K562 (cell line): Measurements from ENCODE around the gene PMEPA1. TPM values are rescaled to one million over a fixed set of nuclear protein-coding genes. Genes with fewer than 3 reads are reported as not detected.

Experiments used
- ATAC-seq: fragments of 200-7000 bp; cut with Tn5 transposase; 3 replicates; pipeline ENCODE4 v1.9.1; 2020; ENCODE audit warnings: moderate library complexity
- BruUV-seq: library from RNA; stranded (reverse); fragments of 400-500 nt; replicated peaks from 2 replicates; lab custom pipeline; 2021; lab: Mats Ljungman, UMichigan
- CTCF ChIA-PET: fragments of 300-600 bp; formaldehyde crosslinking; extraction: SDS; loops from one replicate; lab custom pipeline; 2021; ENCODE audit warnings: low intra/inter-chr PET ratio; lab: Yijun Ruan, JAX
- POLR2A ChIA-PET: fragments of 300-600, 350-650 bp; sonication (Branson Sonifier 250); formaldehyde crosslinking; extraction: SDS; loops from one replicate; lab custom pipeline; 2021; ENCODE audit warnings: antibody characterized with exemption, inconsistent platforms; lab: Yijun Ruan, JAX
- DNase-seq, 4 experiments: peaks; one replicate each; pipeline versions ENCODE4 v3.0.0 to v3.0.0-alpha.2; 2011 to 2018; ENCODE audit warnings: low spot score in 3 of 4, mixed read lengths in 3 of 4; ENCODE audit errors: extremely low read depth in 1 of 4
- FAIRE-seq: peaks from 2 replicates; lab custom pipeline; 2011; peaks lifted over from hg19 to GRCh38; lab: Jason Lieb, UNC
- H2AFZ ChIP-seq: 2 replicates; pipeline ENCODE4 v1.6.0; 2011; ENCODE audit warnings: low read depth, low read length, control low read depth, inconsistent platforms
- H3K27ac ChIP-seq: fragments of 200-600 bp; 3 replicates; pipeline ENCODE4 v1.8.0; 2011; ENCODE audit warnings: low read depth, mild to moderate bottlenecking, control low read depth, inconsistent platforms, low read length, moderate library complexity, mixed read lengths; ENCODE audit errors: extremely low read depth
- H3K27me3 ChIP-seq, 2 experiments: fragments of 300-600 bp in 1 of 2; 2 replicates in 1 of 2; 3 replicates in 1 of 2; pipeline versions ENCODE4 v1.6.0 to v1.8.0; 2011; ENCODE audit warnings: inconsistent platforms in 2 of 2, low read length in 2 of 2, mild to moderate bottlenecking in 1 of 2, mixed read lengths in 1 of 2, moderate library complexity in 1 of 2; ENCODE audit not compliant: control insufficient read depth in 2 of 2, insufficient read depth in 2 of 2
- H3K36me3 ChIP-seq: fragments of 300-600 bp; 3 replicates; pipeline ENCODE4 v1.8.0; 2011; ENCODE audit warnings: mild to moderate bottlenecking, low read length, inconsistent platforms; ENCODE audit not compliant: control insufficient read depth, insufficient read depth
- H3K4me1 ChIP-seq, 2 experiments: fragments of 200-600 bp in 1 of 2; replicated peaks in 1 of 2; 2 replicates in 1 of 2; 3 replicates in 1 of 2; pipeline versions ENCODE4 v1.5.1 to v1.8.0; 2011; ENCODE audit warnings: inconsistent platforms in 2 of 2, low read length in 2 of 2, mild to moderate bottlenecking in 1 of 2, mixed read lengths in 1 of 2, moderate library complexity in 1 of 2; ENCODE audit not compliant: control insufficient read depth in 2 of 2, insufficient read depth in 2 of 2
- H3K4me2 ChIP-seq: 2 replicates; pipeline ENCODE4 v1.6.1; 2011; ENCODE audit warnings: low read length, control low read depth, inconsistent platforms, mixed read lengths; ENCODE audit not compliant: insufficient read depth
- H3K4me3 ChIP-seq: fragments of 200-600 bp; sonication (generic), shearing (Covaris generic); 2 replicates; pipeline ENCODE4 v1.5.1; 2016; ENCODE audit warnings: control low read depth, inconsistent platforms
- H3K79me2 ChIP-seq: fragments of 200-600 bp; 3 replicates; pipeline ENCODE4 v1.8.0; 2011; ENCODE audit warnings: low read length, inconsistent platforms; ENCODE audit not compliant: control insufficient read depth, insufficient read depth
- H3K9ac ChIP-seq, 2 experiments: 2 replicates each; pipeline versions ENCODE4 v1.6.0 to v1.6.1; 2011; ENCODE audit warnings: low read depth in 2 of 2, low read length in 2 of 2, control low read depth in 1 of 2, inconsistent platforms in 1 of 2, mild to moderate bottlenecking in 1 of 2, mixed read lengths in 1 of 2; ENCODE audit not compliant: insufficient read depth in 1 of 2
- H3K9me1 ChIP-seq: one replicate; pipeline ENCODE4 v1.6.0; 2011; ENCODE audit warnings: inconsistent platforms, mild to moderate bottlenecking, low read length, moderate library complexity; ENCODE audit not compliant: control insufficient read depth, insufficient read depth
- H3K9me3 ChIP-seq: replicated peaks from 2 replicates; pipeline ENCODE4 v1.5.1; 2011; ENCODE audit warnings: low read depth, low read length, inconsistent platforms; ENCODE audit not compliant: control insufficient read depth, insufficient read depth
- H4K20me1 ChIP-seq: replicated peaks from 2 replicates; pipeline ENCODE4 v1.6.1; 2011; ENCODE audit warnings: low read length, inconsistent platforms, mixed read lengths; ENCODE audit not compliant: control insufficient read depth, insufficient read depth
- CBFA2T2 ChIP-seq: fragments of 450-650 bp; conservative IDR thresholded peaks from 2 replicates; pipeline ENCODE4 v1.6.1; 2017; ENCODE audit warnings: mild to moderate bottlenecking
- E4F1 ChIP-seq: fragments of 250-450 bp; sonication (Bioruptor Pico); IDR thresholded peaks from 2 replicates; pipeline ENCODE4 v1.5.0; 2021; ENCODE audit warnings: mild to moderate bottlenecking, borderline replicate concordance
- HDAC8 ChIP-seq: fragments of 450-650 bp; IDR thresholded peaks from 2 replicates; pipeline ENCODE4 v1.6.1; 2016; ENCODE audit warnings: mild to moderate bottlenecking, missing genetic modification characterization, moderate library complexity, missing compliant biosample characterization
- IFI16 ChIP-seq: fragments of 250-450 bp; sonication (Bioruptor Pico); IDR thresholded peaks from 2 replicates; pipeline ENCODE4 v2.1.2; 2022; ENCODE audit warnings: mild to moderate bottlenecking, inconsistent platforms
- NFE2L1 ChIP-seq: fragments of 450-650 bp; IDR thresholded peaks from 2 replicates; pipeline ENCODE4 v1.6.1; 2016; ENCODE audit warnings: missing genetic modification characterization, low read depth, mild to moderate bottlenecking, missing compliant biosample characterization, moderate library complexity, borderline replicate concordance
- PHF20 ChIP-seq: fragments of 450-650 bp; IDR thresholded peaks from 2 replicates; pipeline ENCODE4 v1.6.1; 2018; ENCODE audit not compliant: partially characterized antibody
- SP1 ChIP-seq: sonication (generic); formaldehyde crosslinking; IDR thresholded peaks from 2 replicates; pipeline ENCODE4 v1.8.1; 2022; ENCODE audit warnings: mild to moderate bottlenecking, missing genetic modification reagents
- TBP ChIP-seq: optimal IDR thresholded peaks from 2 replicates; pipeline ENCODE3; 2011; ENCODE audit warnings: low read depth, low read length, improper control_type of control experiment
- ZNF140 ChIP-seq: fragments of 250-450 bp; sonication (Bioruptor Pico); IDR thresholded peaks from 2 replicates; pipeline ENCODE4 v1.8.0; 2021; ENCODE audit warnings: moderate library complexity, mild to moderate bottlenecking, inconsistent platforms
- ZNF24 ChIP-seq: fragments of 450-650 bp; IDR thresholded peaks from 2 replicates; pipeline ENCODE4 v1.6.1; 2016
- ZNF766 ChIP-seq: fragments of 200-800 bp; sonication (Bioruptor generic); conservative IDR thresholded peaks from 2 replicates; pipeline ENCODE4 v1.6.1; 2016; ENCODE audit warnings: missing genetic modification characterization, missing compliant biosample characterization
- WGBS: fragments of 100-300 bp; shearing (Covaris generic); methylation state at CpG from one replicate; pipeline ENCODE4 v1.1.6; 2016; ENCODE audit warnings: low coverage, mixed read lengths; ENCODE audit not compliant: insufficient coverage; ENCODE audit errors: missing lambda C conversion rate; 5-methylcytosine and 5-hydroxymethylcytosine counted together
- in situ Hi-C: fragments of 300-500 bp; cut with MboI; formaldehyde crosslinking; loops from 4 replicates; pipeline ENCODE4 v1.15.0; 2018; ENCODE audit warnings: inconsistent platforms, mixed read lengths
- intact Hi-C: fragments of 100-400 bp; cut with micrococcal nuclease; formaldehyde crosslinking; loops from 2 replicates; pipeline ENCODE4 v1.14.2; 2022
- polyA plus RNA-seq, 8 experiments: library from polyadenylated mRNA; depleted of rRNA in 4 of 8; stranded (reverse) in 5 of 8; unstranded in 3 of 8; fragments of >200 nt; fragmentation: Nextera tagmentation in 2 of 8; fragmentation: Illumina TruSeq in 1 of 8; extraction: Ambion mirVana in 2 of 8; extraction: Trizol in 1 of 8; gene quantifications; 2 replicates each; pipeline versions ENCODE4 v1.2.1 to v1.2.3, GENCODE V29; 2011 to 2014; ENCODE audit warnings: inconsistent platforms in 1 of 8, missing spikeins in 1 of 8
- total RNA-seq, 7 experiments: library from RNA; depleted of rRNA in 6 of 7; stranded (reverse); fragments of >200 nt in 6 of 7; fragmentation: Illumina TruSeq in 2 of 7; extraction: Trizol in 2 of 7; gene quantifications; 2 replicates each; pipeline versions ENCODE4 v1.2.1 to v1.2.3, GENCODE V29; 2011 to 2021; ENCODE audit warnings: low replicate concordance in 1 of 7

PMEPA1 gene
- total and polyA plus RNA-seq, 9 of the 15 experiments (the other 6 are each of a cell fraction or from before 2014, with no cell fraction given), result 0.16 TPM; not detected in 8

DNA sequence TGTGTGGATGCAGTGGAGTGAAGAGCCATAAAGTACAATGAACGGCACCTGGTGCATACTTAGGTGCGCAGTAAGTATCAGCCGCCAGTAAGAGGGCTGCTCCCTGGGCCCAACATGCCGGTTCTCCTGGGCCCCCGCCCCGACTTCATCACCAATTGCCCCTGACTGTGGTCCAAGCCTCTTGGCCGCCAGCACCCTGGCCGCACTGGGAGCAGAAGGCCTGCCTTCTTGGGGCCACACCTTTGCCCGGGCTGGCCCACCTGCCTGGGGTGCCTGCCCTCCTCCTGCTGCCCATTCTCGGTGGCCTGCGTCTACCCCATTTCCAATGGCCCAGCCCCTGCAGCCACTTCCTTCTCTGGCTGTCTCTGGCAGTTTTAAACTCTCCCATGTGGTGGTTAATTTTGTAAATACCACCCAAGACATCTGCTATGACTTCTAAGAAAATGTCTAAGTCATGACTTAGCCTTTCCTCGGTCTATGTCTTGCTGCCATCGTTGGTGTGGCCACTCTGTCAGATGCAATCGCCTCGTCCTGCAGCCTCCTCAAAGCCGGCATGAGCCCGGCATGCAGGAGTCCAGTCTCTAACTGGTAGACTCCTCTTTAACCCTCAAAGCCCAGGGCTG, 36.8 kb downstream of the PMEPA1 start:
- intact Hi-C loops, result no loop called here
- 0% methylated on average over 17 of the region's 17 CpGs for WGBS
- no peaks in the 10 kb centered on the region for H3K36me3 ChIP-seq
- TF ChIP-seq IFI16 (CRISPR knock-in tag) (no peak), TBP (no peak), ZNF24 (no peak), ZNF140 (CRISPR knock-in tag) (no peak), NFE2L1 (tag) (no peak), HDAC8 (tag) (no peak), SP1 (CRISPR knock-in tag) (no peak), PHF20 (no peak), ZNF766 (CRISPR knock-in tag) (no peak), E4F1 (CRISPR knock-in tag) (no peak), CBFA2T2 (no peak)
- TF ChIP-seq, all 486 proteins: peak for 0
- H3K27ac ChIP-seq, result no peak overlapping the region
- FAIRE-seq (no peak), DNase-seq (no peak), ATAC-seq (no peak)
- H3K4me1 ChIP-seq, result no peaks in the 10 kb centered on the region
- H3K9me3 ChIP-seq, result no peaks in the 10 kb centered on the region
- H3K9ac ChIP-seq, result no peak overlapping the region
- peaks cover 3% of the 10 kb centered on the region for H3K9me1 ChIP-seq
- no peaks in the 10 kb centered on the region for H3K79me2 ChIP-seq
- POLR2A ChIA-PET, result no interaction called here
- no peak overlapping the region for H3K4me3 ChIP-seq
- in situ Hi-C loops, result no loop called here
- no TSS peak for BruUV-seq
- CTCF ChIA-PET, result no interaction called here
- H2AFZ ChIP-seq, result no peak overlapping the region
- H4K20me1 ChIP-seq, result 0 out of 2 replicates have a peak, but pooled peaks cover 4% of the 10 kb centered on the region
- H3K27me3 ChIP-seq, result peaks cover 33 to 79% of the 10 kb centered on the region in 2 experiments; a peak in 4 of 5 replicates
- H3K4me2 ChIP-seq, result no peak overlapping the region
